BLaER1 (cell line): ENCODE results near the gene RAB8A.
A peak's percentile ranks its signal among the peaks of the same experiment; 100 is the strongest.

Source experiments
- H3K27ac ChIP-seq: shearing (Covaris generic); formaldehyde crosslinking; 2 replicates; pipeline ENCODE4 v1.8.1; 2022
- H3K27me3 ChIP-seq: shearing (Covaris generic); formaldehyde crosslinking; 2 replicates; pipeline ENCODE4 v1.8.1; 2022
- H3K36me3 ChIP-seq: shearing (Covaris generic); formaldehyde crosslinking; 2 replicates; pipeline ENCODE4 v1.8.1; 2022
- H3K4me1 ChIP-seq: shearing (Covaris generic); formaldehyde crosslinking; 2 replicates; pipeline ENCODE4 v1.8.1; 2022
- H3K4me2 ChIP-seq: shearing (Covaris generic); formaldehyde crosslinking; 2 replicates; pipeline ENCODE4 v1.8.1; 2022
- H3K4me3 ChIP-seq: shearing (Covaris generic); formaldehyde crosslinking; 2 replicates; pipeline ENCODE4 v1.8.1; 2022
- H3K9ac ChIP-seq: shearing (Covaris generic); formaldehyde crosslinking; 2 replicates; pipeline ENCODE4 v1.8.1; 2022
- H3K9me3 ChIP-seq: shearing (Covaris generic); formaldehyde crosslinking; 2 replicates; pipeline ENCODE4 v1.8.1; 2022
- H4K20me1 ChIP-seq: shearing (Covaris generic); formaldehyde crosslinking; 2 replicates; pipeline ENCODE4 v1.8.1; 2022
- Cebpa-rat ChIP-seq: shearing (Covaris generic); IDR thresholded peaks from 2 replicates; pipeline ENCODE4 v1.8.1; 2022

Gene RAB8A

GRCh38 chr19:16070366-16070990 is 41.2 kb upstream of the RAB8A start:
- Histone ChIP-seq H3K27me3 (no peaks in the 10 kb centered on the region), H3K4me1 (peaks cover 59% of the 10 kb centered on the region), H3K9ac (peak overlapping the region; percentile 44), H3K4me3 (no peak overlapping the region), H3K4me2 (peak overlapping the region; percentile 65), H3K9me3 (no peaks in the 10 kb centered on the region), H4K20me1 (no peaks in the 10 kb centered on the region), H3K36me3 (no peaks in the 10 kb centered on the region), H3K27ac (peak overlapping the region; percentile 72)
- TF ChIP-seq Cebpa-rat = no peak

GRCh38 chr19:16071072-16071691 is 40.5 kb upstream of the RAB8A start:
- Histone ChIP-seq H3K9ac (no peak overlapping the region), H4K20me1 (no peaks in the 10 kb centered on the region), H3K4me2 (peak overlapping the region; percentile 65; the same call in 1 of the 2 replicates), H3K27me3 (no peaks in the 10 kb centered on the region), H3K27ac (0 out of 2 replicates have a peak overlapping the region, but pooled peaks have one; percentile 72), H3K4me3 (no peak overlapping the region), H3K9me3 (no peaks in the 10 kb centered on the region), H3K4me1 (peaks cover 60% of the 10 kb centered on the region), H3K36me3 (no peaks in the 10 kb centered on the region)
- no peak for TF ChIP-seq Cebpa-rat

- no peak for TF ChIP-seq Cebpa-rat
Observed at GRCh38 chr19:16073481-16073880, 38.2 kb upstream of the RAB8A start.

GRCh38 chr19:16073988-16074387 is 37.7 kb upstream of the RAB8A start:
- Histone ChIP-seq H3K27me3 (no peaks in the 10 kb centered on the region), H3K4me2 (peak overlapping the region; percentile 22; the same call in 1 of the 2 replicates), H3K9me3 (no peaks in the 10 kb centered on the region), H3K36me3 (no peaks in the 10 kb centered on the region), H3K27ac (peak overlapping the region; percentile 42), H3K9ac (peak overlapping the region; percentile 20; the same call in 1 of the 2 replicates), H3K4me3 (no peak overlapping the region), H4K20me1 (peaks cover under 1% of the 10 kb centered on the region; the same call in 1 of the 2 replicates), H3K4me1 (peaks cover 50% of the 10 kb centered on the region)
- no peak for TF ChIP-seq Cebpa-rat

More at GRCh38 chr19:16073481-16073880, 38.2 kb upstream of the RAB8A start:
- Histone ChIP-seq H3K27me3 (no peaks in the 10 kb centered on the region), H3K27ac (0 out of 2 replicates have a peak overlapping the region, but pooled peaks have one; percentile 33), H3K9ac (no peak overlapping the region; the same call in 1 of the 2 replicates), H3K4me2 (peak overlapping the region; percentile 22), H3K4me3 (no peak overlapping the region), H3K36me3 (no peaks in the 10 kb centered on the region), H3K9me3 (no peaks in the 10 kb centered on the region), H4K20me1 (no peaks in the 10 kb centered on the region), H3K4me1 (peaks cover 50% of the 10 kb centered on the region)

GRCh38 chr19:16074488-16075365 is 37.0 kb upstream of the RAB8A start:
- H3K4me1 ChIP-seq = peaks cover 56% of the 10 kb centered on the region
- H3K27ac ChIP-seq = peak overlapping the region; percentile 99
- H3K27me3 ChIP-seq = no peaks in the 10 kb centered on the region
- no peaks in the 10 kb centered on the region; the same call in 1 of the 2 replicates for H3K36me3 ChIP-seq
- no peak for TF ChIP-seq Cebpa-rat
- H3K4me2 ChIP-seq = peak overlapping the region; percentile 90
- H4K20me1 ChIP-seq = peaks cover 8% of the 10 kb centered on the region
- no peak overlapping the region for H3K4me3 ChIP-seq
- H3K9me3 ChIP-seq = no peaks in the 10 kb centered on the region
- H3K9ac ChIP-seq = peak overlapping the region; percentile 99; the same call in 1 of the 2 replicates

GRCh38 chr19:16075430-16076153 is 36.1 kb upstream of the RAB8A start:
- Histone ChIP-seq H3K4me1 (peaks cover 56% of the 10 kb centered on the region), H4K20me1 (peaks cover 17% of the 10 kb centered on the region), H3K36me3 (peaks cover 8% of the 10 kb centered on the region), H3K9ac (peak overlapping the region; percentile 99), H3K9me3 (no peaks in the 10 kb centered on the region), H3K4me3 (peak overlapping the region; percentile 97), H3K27ac (peak overlapping the region; percentile 99), H3K27me3 (no peaks in the 10 kb centered on the region), H3K4me2 (peak overlapping the region; percentile 90)
- no peak for TF ChIP-seq Cebpa-rat

- H3K27me3 ChIP-seq = no peaks in the 10 kb centered on the region
- H3K4me1 ChIP-seq = peaks cover 59% of the 10 kb centered on the region
- H3K9ac ChIP-seq = peak within 1 kb of the TSS; percentile 99
- H3K9me3 ChIP-seq = no peaks in the 10 kb centered on the region
- peaks cover 15% of the 10 kb centered on the region for H3K36me3 ChIP-seq
- peak within 1 kb of the TSS; percentile 90 for H3K4me2 ChIP-seq
- H3K4me3 ChIP-seq = peak within 1 kb of the TSS; percentile 97
- TF ChIP-seq Cebpa-rat = no peak
- peaks cover 24% of the 10 kb centered on the region for H4K20me1 ChIP-seq
- H3K27ac ChIP-seq = peak within 1 kb of the TSS; percentile 99
Observed at GRCh38 chr19:16076154-16076957, 35.3 kb upstream of the RAB8A start, which contains the start of gene TPM4. Gene TPM4 (plus strand): TSS chr19:16076495. CDS start chr19:16076566, 71 bp downstream.

GRCh38 chr19:16076958-16077611 is 34.6 kb upstream of the RAB8A start:
- Histone ChIP-seq H3K27ac (peak overlapping the region; percentile 99), H3K36me3 (peaks cover 23% of the 10 kb centered on the region), H3K4me3 (peak overlapping the region; percentile 97), H4K20me1 (peaks cover 32% of the 10 kb centered on the region), H3K9me3 (no peaks in the 10 kb centered on the region), H3K4me1 (peaks cover 66% of the 10 kb centered on the region), H3K9ac (peak overlapping the region; percentile 99), H3K4me2 (peak overlapping the region; percentile 90), H3K27me3 (no peaks in the 10 kb centered on the region)
- TF ChIP-seq Cebpa-rat = no peak
